Measurements from ENCODE around the gene TGFBR2.

The TGFBR2 gene

GRCh38 chr3:30597131-30597768, 9.2 kb upstream of the TGFBR2 start:
- TF ChIP-seq POLR2AphosphoS5 (IDR thresholded peaks at IDR 0.05; ENCODE audit: low read depth, low read length) (no peak), FOXP2 (optimal IDR thresholded peaks at IDR 0.05; ENCODE audit: borderline replicate concordance, extremely low read depth, extremely low read length, insufficient read depth) (no peak), SIN3A (IDR thresholded peaks at IDR 0.05; ENCODE audit: borderline replicate concordance, insufficient read depth, low read length) (no peak), REST (IDR thresholded peaks at IDR 0.05; ENCODE audit: insufficient read depth in 1 of 2, low read depth in 2 of 2, low read length in 2 of 2) (no peak), TAF1 (IDR thresholded peaks at IDR 0.05; ENCODE audit: borderline replicate concordance, insufficient read depth, low read length) (no peak)

- no peak for TF ChIP-seq POLR2AphosphoS5 (IDR thresholded peaks at IDR 0.05; ENCODE audit: low read depth, low read length)
- no peak for TF ChIP-seq SIN3A (IDR thresholded peaks at IDR 0.05; ENCODE audit: borderline replicate concordance, insufficient read depth, low read length)
- TF ChIP-seq TAF1 (IDR thresholded peaks at IDR 0.05; ENCODE audit: borderline replicate concordance, insufficient read depth, low read length): no peak
- TF ChIP-seq FOXP2 (optimal IDR thresholded peaks at IDR 0.05; ENCODE audit: borderline replicate concordance, extremely low read depth, extremely low read length, insufficient read depth): no peak
- TF ChIP-seq REST (IDR thresholded peaks at IDR 0.05; ENCODE audit: insufficient read depth in 1 of 2, low read depth in 2 of 2, low read length in 2 of 2): no peak
Observed at GRCh38 chr3:30597769-30598134, 8.6 kb upstream of the TGFBR2 start.

GRCh38 chr3:30598668-30599545, 7.5 kb upstream of the TGFBR2 start:
- no peak for TF ChIP-seq SIN3A (IDR thresholded peaks at IDR 0.05; ENCODE audit: borderline replicate concordance, insufficient read depth, low read length)
- no peak for TF ChIP-seq REST (IDR thresholded peaks at IDR 0.05; ENCODE audit: insufficient read depth in 1 of 2, low read depth in 2 of 2, low read length in 2 of 2)
- no peak for TF ChIP-seq TAF1 (IDR thresholded peaks at IDR 0.05; ENCODE audit: borderline replicate concordance, insufficient read depth, low read length)
- TF ChIP-seq FOXP2 (optimal IDR thresholded peaks at IDR 0.05; ENCODE audit: borderline replicate concordance, extremely low read depth, extremely low read length, insufficient read depth): no peak
- TF ChIP-seq POLR2AphosphoS5 (IDR thresholded peaks at IDR 0.05; ENCODE audit: low read depth, low read length): no peak

GRCh38 chr3:30600572-30600971, 5.8 kb upstream of the TGFBR2 start:
- TF ChIP-seq SIN3A (IDR thresholded peaks at IDR 0.05; ENCODE audit: borderline replicate concordance, insufficient read depth, low read length) (no peak), TAF1 (IDR thresholded peaks at IDR 0.05; ENCODE audit: borderline replicate concordance, insufficient read depth, low read length) (no peak), POLR2AphosphoS5 (IDR thresholded peaks at IDR 0.05; ENCODE audit: low read depth, low read length) (no peak), FOXP2 (optimal IDR thresholded peaks at IDR 0.05; ENCODE audit: borderline replicate concordance, extremely low read depth, extremely low read length, insufficient read depth) (no peak), REST (IDR thresholded peaks at IDR 0.05; ENCODE audit: insufficient read depth in 1 of 2, low read depth in 2 of 2, low read length in 2 of 2) (no peak)

All from PFSK-1 (cell line).